GM12878 (cell line): ENCODE data around the gene ASPDH. TPM values are rescaled to one million over a fixed set of nuclear protein-coding genes. Genes with fewer than 3 reads are reported as not detected.

Source experiments
- ATAC-seq: fragments of 200-7000 bp; cut with Tn5 transposase; 3 replicates; pipeline ENCODE4 v1.9.1; 2020; ENCODE audit warnings: mild to moderate bottlenecking, moderate library complexity
- BruUV-seq: library from RNA; stranded (reverse); fragments of 400-500 nt; replicated peaks from 2 replicates; lab custom pipeline; 2021; lab: Mats Ljungman, UMichigan
- CTCF ChIA-PET: fragments of 300-600 bp; sonication (Branson Sonifier 250); formaldehyde crosslinking; extraction: SDS; loops from one replicate; lab custom pipeline; 2021; ENCODE audit warnings: inconsistent platforms; lab: Yijun Ruan, JAX
- POLR2A ChIA-PET: fragments of 350-600 bp; formaldehyde crosslinking; extraction: SDS; loops from one replicate; lab custom pipeline; 2021; ENCODE audit warnings: inconsistent platforms; lab: Charles Lee
- RAD21 ChIA-PET: fragments of 300-600 bp; sonication (Branson Sonifier 250); formaldehyde crosslinking; loops from one replicate; lab custom pipeline; 2023; ENCODE audit warnings: antibody characterized with exemption; ENCODE audit not compliant: unreplicated experiment; lab: Charles Lee
- SMC1A ChIA-PET: fragments of 300-600 bp; sonication (Branson Sonifier 250); formaldehyde crosslinking; loops from one replicate; lab custom pipeline; 2023; ENCODE audit not compliant: unreplicated experiment, uncharacterized antibody; lab: Charles Lee
- DNase-seq: peaks from one replicate; pipeline ENCODE4 v3.0.0-alpha.2; 2011; ENCODE audit warnings: low read depth, low spot score
- FAIRE-seq: peaks from 3 replicates; lab custom pipeline; 2011; peaks lifted over from hg19 to GRCh38; lab: Jason Lieb, UNC
- H2AFZ ChIP-seq: 2 replicates; pipeline ENCODE4 v1.6.0; 2011; ENCODE audit warnings: low read depth, low read length, control low read depth; ENCODE audit not compliant: control insufficient read depth
- H3K27ac ChIP-seq: 2 replicates; pipeline ENCODE4 v1.5.1; 2011; ENCODE audit warnings: control low read depth; ENCODE audit not compliant: control insufficient read depth, insufficient read depth
- H3K27me3 ChIP-seq, 2 experiments: replicated peaks in 1 of 2; 2 replicates each; pipeline versions ENCODE4 v1.6.0 to v1.6.1; 2011; ENCODE audit warnings: low read length in 1 of 2; ENCODE audit not compliant: control insufficient read depth in 2 of 2, insufficient read depth in 2 of 2
- H3K36me3 ChIP-seq, 2 experiments: 2 replicates each; pipeline ENCODE4 v1.5.1; 2011; ENCODE audit warnings: low read length in 1 of 2; ENCODE audit not compliant: control insufficient read depth in 2 of 2, insufficient read depth in 2 of 2
- H3K4me1 ChIP-seq: 2 replicates; pipeline ENCODE4 v1.6.1; 2011; ENCODE audit warnings: mild to moderate bottlenecking, low read length, moderate library complexity, mixed read lengths; ENCODE audit not compliant: control insufficient read depth, insufficient read depth
- H3K4me2 ChIP-seq: 2 replicates; pipeline ENCODE4 v1.6.0; 2011; ENCODE audit warnings: control low read depth; ENCODE audit not compliant: control insufficient read depth, insufficient read depth
- H3K4me3 ChIP-seq: fragments of 200-600 bp; sonication (generic); 2 replicates; pipeline ENCODE4 v1.5.1; 2016
- H3K79me2 ChIP-seq: 2 replicates; pipeline ENCODE4 v1.6.0; 2011; ENCODE audit warnings: low read length; ENCODE audit not compliant: control insufficient read depth, insufficient read depth
- H3K9ac ChIP-seq: 2 replicates; pipeline ENCODE4 v1.8.0; 2011; ENCODE audit warnings: low read length, control low read depth, mixed read lengths; ENCODE audit not compliant: control insufficient read depth, insufficient read depth
- H3K9me3 ChIP-seq: replicated peaks from 3 replicates; pipeline ENCODE4 v1.5.1; 2011; ENCODE audit warnings: mild to moderate bottlenecking, low read length; ENCODE audit not compliant: control insufficient read depth, insufficient read depth
- H4K20me1 ChIP-seq: 2 replicates; pipeline ENCODE4 v1.6.0; 2011; ENCODE audit not compliant: control insufficient read depth, insufficient read depth
- BCL11A ChIP-seq: IDR thresholded peaks from 2 replicates; pipeline ENCODE4 v1.6.1; 2011; ENCODE audit warnings: low read depth, low read length
- CHD1 ChIP-seq: IDR thresholded peaks from 2 replicates; pipeline ENCODE4 v1.6.1; 2012; ENCODE audit warnings: low read depth, low read length, improper control_type of control experiment
- IKZF1 ChIP-seq: fragments of 450-650 bp; conservative IDR thresholded peaks from 2 replicates; pipeline ENCODE4 v1.6.1; 2017; ENCODE audit warnings: antibody characterized with exemption, mild to moderate bottlenecking
- LARP7 ChIP-seq: fragments of 450-650 bp; IDR thresholded peaks from 2 replicates; pipeline ENCODE4 v1.6.1; 2017; ENCODE audit warnings: mild to moderate bottlenecking
- MEF2A ChIP-seq: IDR thresholded peaks from 2 replicates; pipeline ENCODE4 v1.6.1; 2011; ENCODE audit warnings: low read depth, mild to moderate bottlenecking, low read length, moderate library complexity; ENCODE audit not compliant: insufficient read depth
- MYC ChIP-seq: IDR thresholded peaks from 2 replicates; pipeline ENCODE4 v1.6.1; 2011; ENCODE audit warnings: mild to moderate bottlenecking, low read length, moderate library complexity, inconsistent platforms; ENCODE audit not compliant: insufficient read depth, insufficient replicate concordance, insufficient read length, severe bottlenecking
- NR2C2 ChIP-seq: IDR thresholded peaks from 2 replicates; pipeline ENCODE4 v1.6.1; 2011; ENCODE audit warnings: borderline replicate concordance, low read depth; ENCODE audit not compliant: control insufficient read depth, insufficient read length
- POLR2AphosphoS5 ChIP-seq: IDR thresholded peaks from 2 replicates; pipeline ENCODE4 v1.6.1; 2011; ENCODE audit warnings: mild to moderate bottlenecking, low read length, inconsistent platforms
- POU2F2 ChIP-seq: IDR thresholded peaks from 3 replicates; pipeline ENCODE4 v1.6.1; 2011; ENCODE audit warnings: low read depth, mild to moderate bottlenecking, low read length, borderline replicate concordance
- RUNX3 ChIP-seq: IDR thresholded peaks from 2 replicates; pipeline ENCODE4 v1.6.1; 2012; ENCODE audit warnings: low read length, inconsistent platforms
- SMAD5 ChIP-seq: IDR thresholded peaks from 2 replicates; pipeline ENCODE4 v1.6.1; 2016; ENCODE audit warnings: antibody characterized with exemption, low read depth
- SPI1 ChIP-seq: IDR thresholded peaks from 2 replicates; pipeline ENCODE4 v1.6.1; 2011; ENCODE audit warnings: low read depth, mild to moderate bottlenecking, low read length, moderate library complexity, borderline replicate concordance; ENCODE audit not compliant: insufficient read depth
- SRF ChIP-seq, 2 experiments: IDR thresholded peaks; 2 replicates each; pipeline ENCODE4 v1.6.1; 2011; ENCODE audit warnings: low read depth in 2 of 2, low read length in 2 of 2, mild to moderate bottlenecking in 1 of 2, moderate library complexity in 1 of 2
- SUZ12 ChIP-seq: fragments of 200-600 bp; sonication (generic); IDR thresholded peaks from one replicate; pipeline ENCODE4 v1.6.1; 2018; ENCODE audit warnings: antibody characterized with exemption, mild to moderate bottlenecking; ENCODE audit not compliant: unreplicated experiment
- TARDBP ChIP-seq: IDR thresholded peaks from 2 replicates; pipeline ENCODE4 v1.6.1; 2016; ENCODE audit warnings: borderline replicate concordance
- TCF7 ChIP-seq: IDR thresholded peaks from 2 replicates; pipeline ENCODE4 v1.6.1; 2014; ENCODE audit warnings: antibody characterized with exemption, borderline replicate concordance
- ZBTB33 ChIP-seq: fragments of 450-650 bp; IDR thresholded peaks from 2 replicates; pipeline ENCODE4 v1.6.1; 2017; ENCODE audit warnings: mild to moderate bottlenecking
- ZNF274 ChIP-seq: IDR thresholded peaks from one replicate; pipeline ENCODE4 v1.8.0; 2011; ENCODE audit not compliant: insufficient read length, insufficient read depth
- ZNF384 ChIP-seq: IDR thresholded peaks from 2 replicates; pipeline ENCODE4 v1.6.1; 2012; ENCODE audit warnings: low read depth, mild to moderate bottlenecking, low read length, improper control_type of control experiment, borderline replicate concordance
- whole genome bisulfite sequencing: methylation state at CpG from one replicate; pipeline ENCODE4 v1.1.6; 2016; ENCODE audit warnings: low lambda C conversion rate; ENCODE audit not compliant: insufficient replicate concordance, insufficient coverage; ENCODE audit errors: missing lambda C conversion rate; 5-methylcytosine and 5-hydroxymethylcytosine counted together
- in situ Hi-C: fragments of 300-500 bp; cut with MboI; formaldehyde crosslinking; loops from 9 replicates; pipeline ENCODE4 v1.14.3; 2018; ENCODE audit warnings: mixed read lengths
- intact Hi-C: fragments of 100-400 bp; cut with micrococcal nuclease; formaldehyde crosslinking; loops from one replicate; pipeline ENCODE4 v1.14.2; 2022; ENCODE audit not compliant: unreplicated experiment
- polyA plus RNA-seq, 11 experiments: library from polyadenylated mRNA; depleted of rRNA in 4 of 11; unstranded in 6 of 11; stranded (reverse) in 5 of 11; fragments of >200 nt; fragmentation: Nextera tagmentation in 4 of 11; fragmentation: Illumina TruSeq in 1 of 11; extraction: Ambion mirVana in 4 of 11; extraction: Trizol in 1 of 11; gene quantifications; 1 replicate in 1 of 11; 2 replicates in 10 of 11; pipeline versions ENCODE4 v1.2.1 to v1.2.3, GENCODE V29; 2011 to 2016; ENCODE audit warnings: inconsistent platforms in 2 of 11, missing spikeins in 2 of 11, low read depth in 1 of 11
- total RNA-seq, 4 experiments: library from RNA; depleted of rRNA in 3 of 4; stranded (reverse); fragments of >200 nt in 3 of 4; fragmentation: Illumina TruSeq in 1 of 4; extraction: Trizol in 1 of 4; gene quantifications; 2 replicates each; pipeline versions ENCODE4 v1.2.1 to v1.2.3, GENCODE V29; 2013 to 2021
- TF ChIP-seq, protein P1 (sequence below): IDR thresholded peaks from 2 replicates; pipeline ENCODE4 v1.6.1; 2012; ENCODE audit warnings: low read length, inconsistent platforms

The ASPDH gene
- total and polyA plus RNA-seq, 10 of the 15 experiments (the other 5 are each of a cell fraction or from before 2014, with no cell fraction given): not detected

DNA sequence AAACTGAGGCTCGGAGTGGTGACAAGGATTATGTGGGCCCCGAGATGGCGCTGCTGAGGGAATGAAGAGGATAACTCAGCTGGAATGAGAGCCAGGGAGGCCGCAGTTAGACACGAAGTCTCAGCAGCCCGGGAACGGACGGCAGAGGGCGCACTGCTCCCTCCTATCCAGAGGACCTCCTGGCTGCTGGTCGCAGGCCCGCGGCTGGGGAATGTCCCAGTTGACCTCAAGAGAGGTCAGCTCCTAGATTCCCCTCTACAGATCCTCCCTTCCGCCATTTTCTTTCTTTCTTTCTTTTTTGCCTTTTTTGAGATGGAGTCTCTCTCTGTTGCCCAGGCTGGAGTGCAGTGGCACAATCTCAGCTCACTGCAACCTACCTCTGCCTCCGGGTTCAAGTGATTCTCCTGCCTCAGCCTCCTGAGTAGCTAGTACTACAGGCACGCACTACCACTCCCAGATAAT, 24.1 kb upstream of the ASPDH start:
- in situ Hi-C loops (loop anchor here (5.0 to 10.0 kb wide), 2 partner anchors 250 to 387 kb away; no protein-coding TSS in a partner anchor), intact Hi-C loops (loop anchor here (1.0 to 10.0 kb wide), 3 partner anchors 183 to 385 kb away; no protein-coding TSS in a partner anchor)
- WGBS: 7% methylated on average over 15 of the region's 15 CpGs
- peak; percentile 88 for ATAC-seq
- no TSS peak for BruUV-seq
- no peak overlapping the region for H3K4me2 ChIP-seq
- no peaks in the 10 kb centered on the region for H3K36me3 ChIP-seq
- H3K4me3 ChIP-seq: no peak overlapping the region
- peaks cover 8% of the 10 kb centered on the region for H3K4me1 ChIP-seq
- SMC1A ChIA-PET: interaction anchor here (0.6 to 2.5 kb wide), 7 partner anchors 9 to 384 kb away, joined by 3 to 16 read pairs (median 4); no protein-coding TSS in a partner anchor
- H3K9ac ChIP-seq: no peak overlapping the region
- no peak for FAIRE-seq
- H3K9me3 ChIP-seq: peaks cover 3% of the 10 kb centered on the region; the same call in 2 of the 3 replicates
- POLR2A ChIA-PET: no interaction called here
- H3K27ac ChIP-seq: no peak overlapping the region
- no peaks in the 10 kb centered on the region for H3K79me2 ChIP-seq
- no peak overlapping the region; the same call in 1 of the 2 replicates for H2AFZ ChIP-seq
- no peaks in the 10 kb centered on the region for H4K20me1 ChIP-seq
- no peaks in the 10 kb centered on the region for H3K27me3 ChIP-seq
- DNase-seq: no peak
- CTCF ChIA-PET: interaction anchor here (0.6 to 8.6 kb wide), 15 partner anchors 12 to 384 kb away, joined by 3 to 117 read pairs (median 4); no protein-coding TSS in a partner anchor
- RAD21 ChIA-PET: interaction anchor here (1.1 to 2.4 kb wide), 5 partner anchors 19 to 384 kb away, joined by 3 to 13 read pairs (median 9); no protein-coding TSS in a partner anchor
- TF ChIP-seq, protein P1, sequence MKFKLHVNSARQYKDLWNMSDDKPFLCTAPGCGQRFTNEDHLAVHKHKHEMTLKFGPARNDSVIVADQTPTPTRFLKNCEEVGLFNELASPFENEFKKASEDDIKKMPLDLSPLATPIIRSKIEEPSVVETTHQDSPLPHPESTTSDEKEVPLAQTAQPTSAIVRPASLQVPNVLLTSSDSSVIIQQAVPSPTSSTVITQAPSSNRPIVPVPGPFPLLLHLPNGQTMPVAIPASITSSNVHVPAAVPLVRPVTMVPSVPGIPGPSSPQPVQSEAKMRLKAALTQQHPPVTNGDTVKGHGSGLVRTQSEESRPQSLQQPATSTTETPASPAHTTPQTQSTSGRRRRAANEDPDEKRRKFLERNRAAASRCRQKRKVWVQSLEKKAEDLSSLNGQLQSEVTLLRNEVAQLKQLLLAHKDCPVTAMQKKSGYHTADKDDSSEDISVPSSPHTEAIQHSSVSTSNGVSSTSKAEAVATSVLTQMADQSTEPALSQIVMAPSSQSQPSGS: no peak
- TF ChIP-seq NR2C2 (peak; percentile 55), POLR2AphosphoS5 (no peak), ZBTB33 (no peak), TCF7 (no peak), POU2F2 (0 out of 3 replicates have a peak, but pooled peaks have one; percentile 14), MEF2A (no peak), SMAD5 (no peak), BCL11A (no peak), LARP7 (no peak), SRF (IDR thresholded peaks at IDR 0.05; ENCODE audit: low read depth in 2 of 2, low read length in 2 of 2) (no peak), SUZ12 (no peak), ZNF274 (no peak), TARDBP (no peak), MYC (no peak), CHD1 (no peak), SPI1 (no peak), IKZF1 (peak; percentile 30; the same call in 1 of the 2 replicates), RUNX3 (peak; percentile 14; the same call in 1 of the 2 replicates), ZNF384 (no peak)
